ENCODE results near the gene DCDC2B.
"Not testable (repeated sequence)": the region's sequence is repeated elsewhere in the genome, so short reads cannot be mapped to it uniquely, and the experiment has no call there.

DCDC2B gene

GRCh38 chr1:32208891-32209328 lies at the start of gene DCDC2B:
DCDC2B (plus strand) TSS chr1:32209089; CDS start chr1:32209094, 5 bp downstream.
- DNase-seq (ENCODE audit: low read depth), result no peak

GRCh38 chr1:32159189-32159588 lies 49.7 kb upstream of the DCDC2B start:
- DNase-seq (ENCODE audit: low read depth), result no peak

GRCh38 chr1:32163405-32163804 lies 45.5 kb upstream of the DCDC2B start:
- no peak for DNase-seq (ENCODE audit: low read depth)

GRCh38 chr1:32165633-32166032 lies 43.3 kb upstream of the DCDC2B start:
- not testable (repeated sequence) for DNase-seq (ENCODE audit: low read depth)

GRCh38 chr1:32170991-32171390 lies 37.9 kb upstream of the DCDC2B start:
- no peak for DNase-seq (ENCODE audit: low read depth)

GRCh38 chr1:32172621-32173245 lies 36.2 kb upstream of the DCDC2B start:
- no peak for DNase-seq (ENCODE audit: low read depth)

GRCh38 chr1:32178380-32179192 lies 30.3 kb upstream of the DCDC2B start:
- DNase-seq (ENCODE audit: low read depth), result no peak

- no peak for DNase-seq (ENCODE audit: low read depth)
These were observed 29.8 kb upstream of the DCDC2B start for GRCh38 chr1:32179193-32179442.

- DNase-seq (ENCODE audit: low read depth), result peak; percentile 78
These were observed 29.3 kb upstream of the DCDC2B start, which contains the start of gene TXLNA for GRCh38 chr1:32179443-32180185. TXLNA (plus strand) TSS chr1:32179675; CDS start chr1:32180346, 671 bp downstream.

- no peak for DNase-seq (ENCODE audit: low read depth)
These were observed 28.5 kb upstream of the DCDC2B start for GRCh38 chr1:32180186-32181060.

- no peak for DNase-seq (ENCODE audit: low read depth)
These were observed 27.8 kb upstream of the DCDC2B start for GRCh38 chr1:32181065-32181464.

- DNase-seq (ENCODE audit: low read depth), result no peak
These were observed 27.3 kb upstream of the DCDC2B start for GRCh38 chr1:32181563-32181962.

GRCh38 chr1:32182060-32182459 lies 26.8 kb upstream of the DCDC2B start:
- no peak for DNase-seq (ENCODE audit: low read depth)

GRCh38 chr1:32184650-32185049 lies 24.2 kb upstream of the DCDC2B start:
- no peak for DNase-seq (ENCODE audit: low read depth)

GRCh38 chr1:32186077-32186476 lies 22.8 kb upstream of the DCDC2B start:
- DNase-seq (ENCODE audit: low read depth), result no peak

- DNase-seq (ENCODE audit: low read depth), result no peak
These were observed 22.4 kb upstream of the DCDC2B start for GRCh38 chr1:32186491-32186890.

GRCh38 chr1:32187850-32188249 lies 21.0 kb upstream of the DCDC2B start:
- no peak for DNase-seq (ENCODE audit: low read depth)

- no peak for DNase-seq (ENCODE audit: low read depth)
These were observed 16.5 kb upstream of the DCDC2B start for GRCh38 chr1:32192220-32192948.

GRCh38 chr1:32194984-32195383 lies 13.9 kb upstream of the DCDC2B start:
- no peak for DNase-seq (ENCODE audit: low read depth)

- no peak for DNase-seq (ENCODE audit: low read depth)
These were observed 13.4 kb upstream of the DCDC2B start for GRCh38 chr1:32195531-32195930.
